Cardiac muscle cell (in vitro differentiated cells and primary cell): ENCODE data around the gene VASH2. TPM values are rescaled to one million over a fixed set of nuclear protein-coding genes. Genes with fewer than 3 reads are reported as not detected.
A peak's percentile ranks its signal among the peaks of the same experiment; 100 is the strongest.
"Not testable (repeated sequence)": the region's sequence is repeated elsewhere in the genome, so short reads cannot be mapped to it uniquely, and the experiment has no call there.

Experiments
- DNase-seq, 2 donors: peaks; one replicate each; pipeline versions ENCODE4 v3.0.0 to v3.0.0-alpha.2; 2010 to 2017; ENCODE audit warnings: low read depth in 1 of 2, low spot score in 1 of 2
- H3K27ac ChIP-seq: fragments of 200-600 bp; sonication (generic); 2 replicates; pipeline ENCODE4 v1.5.1; 2016
- H3K27me3 ChIP-seq: fragments of 200-600 bp; sonication (generic); 2 replicates; pipeline ENCODE4 v1.6.0; 2016; ENCODE audit warnings: control low read depth
- H3K36me3 ChIP-seq: fragments of 200-600 bp; sonication (generic); 2 replicates; pipeline ENCODE4 v1.5.1; 2016; ENCODE audit warnings: control low read depth
- H3K4me1 ChIP-seq: fragments of 200-600 bp; sonication (generic); 2 replicates; pipeline ENCODE4 v1.8.1; 2017; ENCODE audit warnings: low read depth, mild to moderate bottlenecking, mixed run types
- H3K4me3 ChIP-seq: fragments of 200-600 bp; sonication (generic); 2 replicates; pipeline ENCODE4 v1.5.1; 2016; ENCODE audit warnings: mild to moderate bottlenecking
- H3K9me3 ChIP-seq: fragments of 200-600 bp; sonication (generic); 2 replicates; pipeline ENCODE4 v1.5.1; 2017; ENCODE audit warnings: low read depth, mild to moderate bottlenecking, control low read depth
- polyA plus RNA-seq: library from polyadenylated mRNA; unstranded; fragments of >200 nt; fragmentation: Nextera tagmentation; extraction: Ambion mirVana; gene quantifications from 2 replicates; pipeline ENCODE4 v1.2.1, GENCODE V29; 2016
- total RNA-seq: library from RNA; depleted of rRNA; stranded (reverse); fragments of >200 nt; gene quantifications from 2 replicates; pipeline ENCODE4 v1.2.3, GENCODE V29; 2016
- TF ChIP-seq, protein P1 (sequence below): IDR thresholded peaks from 2 replicates; pipeline ENCODE4 v1.5.1; 2012; ENCODE audit warnings: low read depth, mild to moderate bottlenecking, low read length

VASH2 gene
- total and polyA plus RNA-seq, 2 experiments from 2014 or later = 3.4 to 5.8 TPM

DNA sequence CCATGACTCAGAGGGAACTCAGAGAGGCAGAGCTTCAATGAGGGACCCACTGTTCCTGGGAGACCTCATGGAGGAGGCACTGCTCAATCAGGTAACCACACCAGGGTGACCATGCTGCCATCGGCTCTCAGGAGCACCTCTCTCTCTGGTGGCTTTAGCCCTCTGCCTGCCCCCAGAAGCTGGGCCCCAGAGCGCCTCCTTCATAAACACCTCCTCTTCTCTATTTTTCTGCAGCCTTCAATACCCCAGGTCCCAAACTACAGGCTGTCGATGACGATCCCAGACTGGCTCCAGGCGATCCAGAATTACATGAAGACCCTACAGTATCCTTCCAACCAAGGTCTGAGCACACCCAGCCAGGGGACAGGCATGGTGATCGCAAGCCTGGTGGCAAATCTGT lies 10.6 kb downstream of the VASH2 start:
- H3K27ac ChIP-seq = no peak overlapping the region
- H3K4me3 ChIP-seq = no peak overlapping the region
- H3K36me3 ChIP-seq = no peaks in the 10 kb centered on the region
- H3K4me1 ChIP-seq = no peaks in the 10 kb centered on the region
- TF ChIP-seq, protein P1, sequence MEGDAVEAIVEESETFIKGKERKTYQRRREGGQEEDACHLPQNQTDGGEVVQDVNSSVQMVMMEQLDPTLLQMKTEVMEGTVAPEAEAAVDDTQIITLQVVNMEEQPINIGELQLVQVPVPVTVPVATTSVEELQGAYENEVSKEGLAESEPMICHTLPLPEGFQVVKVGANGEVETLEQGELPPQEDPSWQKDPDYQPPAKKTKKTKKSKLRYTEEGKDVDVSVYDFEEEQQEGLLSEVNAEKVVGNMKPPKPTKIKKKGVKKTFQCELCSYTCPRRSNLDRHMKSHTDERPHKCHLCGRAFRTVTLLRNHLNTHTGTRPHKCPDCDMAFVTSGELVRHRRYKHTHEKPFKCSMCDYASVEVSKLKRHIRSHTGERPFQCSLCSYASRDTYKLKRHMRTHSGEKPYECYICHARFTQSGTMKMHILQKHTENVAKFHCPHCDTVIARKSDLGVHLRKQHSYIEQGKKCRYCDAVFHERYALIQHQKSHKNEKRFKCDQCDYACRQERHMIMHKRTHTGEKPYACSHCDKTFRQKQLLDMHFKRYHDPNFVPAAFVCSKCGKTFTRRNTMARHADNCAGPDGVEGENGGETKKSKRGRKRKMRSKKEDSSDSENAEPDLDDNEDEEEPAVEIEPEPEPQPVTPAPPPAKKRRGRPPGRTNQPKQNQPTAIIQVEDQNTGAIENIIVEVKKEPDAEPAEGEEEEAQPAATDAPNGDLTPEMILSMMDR = no peak
- no peaks in the 10 kb centered on the region for H3K9me3 ChIP-seq
- H3K27me3 ChIP-seq = no peaks in the 10 kb centered on the region
- DNase-seq = no peak

DNA sequence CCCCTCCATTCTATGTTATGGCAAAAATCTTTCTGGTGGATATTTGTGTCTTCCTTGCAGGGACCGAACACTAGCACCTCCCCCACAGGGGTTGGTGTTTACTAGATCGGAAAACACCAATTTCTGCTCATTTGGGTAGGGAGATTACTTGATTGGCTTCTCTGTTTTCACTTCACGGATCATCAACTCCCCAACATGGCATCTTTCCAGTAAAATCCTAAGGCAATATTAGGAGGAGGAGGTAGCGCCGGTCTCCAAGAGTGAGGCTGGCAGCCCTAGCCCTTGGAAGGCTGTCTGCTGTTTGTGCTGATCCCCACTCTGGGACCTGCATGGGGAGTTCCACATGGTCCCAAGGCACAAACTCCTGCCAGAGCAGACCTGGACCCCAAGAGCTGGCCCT lies 12.2 kb downstream of the VASH2 start:
- Histone ChIP-seq H3K27ac (no peak overlapping the region), H3K4me3 (no peak overlapping the region), H3K36me3 (no peaks in the 10 kb centered on the region), H3K4me1 (no peaks in the 10 kb centered on the region), H3K9me3 (no peaks in the 10 kb centered on the region), H3K27me3 (no peaks in the 10 kb centered on the region)
- DNase-seq = no peak
- TF ChIP-seq, protein P1 = no peak

DNA sequence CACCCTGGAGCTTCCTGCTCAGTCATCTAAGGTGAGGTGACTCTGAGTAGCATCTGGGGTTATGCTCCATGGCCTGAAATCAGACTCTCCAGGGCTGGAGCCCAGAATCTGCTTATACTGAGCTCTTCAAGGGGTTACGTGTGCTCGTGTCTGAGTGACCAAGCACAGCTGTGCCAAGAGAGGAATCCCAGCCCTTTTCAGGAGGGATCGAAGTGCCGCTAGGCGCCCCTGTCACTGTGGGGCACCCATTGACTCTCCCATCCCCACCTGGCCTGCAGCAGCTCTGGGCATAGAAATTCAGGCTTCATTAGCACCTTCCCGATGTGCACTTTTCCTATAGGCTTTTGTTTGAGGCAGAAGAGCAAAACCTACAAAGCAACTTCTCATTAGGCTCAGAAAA lies 13.8 kb downstream of the VASH2 start:
- Histone ChIP-seq H3K4me1 (no peaks in the 10 kb centered on the region), H3K27me3 (no peaks in the 10 kb centered on the region), H3K27ac (no peak overlapping the region), H3K36me3 (no peaks in the 10 kb centered on the region), H3K4me3 (no peak overlapping the region), H3K9me3 (no peaks in the 10 kb centered on the region)
- TF ChIP-seq, protein P1 = no peak
- DNase-seq = no peak

DNA sequence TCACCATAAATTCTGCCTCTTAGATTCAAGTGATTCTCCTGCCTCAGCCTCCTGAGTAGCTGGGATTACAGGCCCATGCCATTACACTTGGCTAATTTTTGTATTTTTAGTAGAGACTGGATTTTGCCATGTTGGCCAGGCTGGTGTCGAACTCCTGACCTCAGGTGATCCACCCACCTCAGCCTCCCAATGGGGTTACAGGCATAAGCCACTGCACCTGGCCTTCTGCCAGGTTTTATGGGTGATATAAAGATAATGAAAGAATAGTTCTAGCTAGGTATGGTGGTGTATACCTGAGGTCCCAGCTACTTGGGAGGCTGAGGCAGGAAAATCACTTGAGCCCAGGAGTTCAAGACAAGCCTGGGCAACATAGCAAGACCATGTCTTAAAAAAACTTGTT lies 14.7 kb downstream of the VASH2 start:
- not testable (repeated sequence) for H3K27me3 ChIP-seq, H3K36me3 ChIP-seq, DNase-seq, H3K9me3 ChIP-seq, H3K4me1 ChIP-seq, H3K27ac ChIP-seq, H3K4me3 ChIP-seq

DNA sequence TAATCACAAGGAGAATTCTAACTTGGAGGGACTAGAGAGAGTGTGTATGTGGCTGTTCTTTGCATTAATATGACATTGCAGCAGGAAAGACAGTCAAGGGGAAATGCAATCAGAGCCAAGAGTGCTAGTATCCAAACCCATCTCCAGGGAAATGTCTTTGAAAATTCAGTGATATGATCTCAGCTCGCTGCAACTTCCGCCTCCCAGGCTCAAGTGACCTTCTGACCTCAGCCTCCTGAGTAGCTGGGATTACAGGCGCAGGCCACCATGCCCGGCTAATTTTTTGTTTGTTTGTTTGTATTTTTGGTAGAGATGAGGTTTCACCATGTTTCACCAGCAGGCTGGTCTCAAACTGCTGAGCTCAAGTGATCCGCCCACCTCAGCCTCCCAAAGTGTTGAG lies 16.3 kb downstream of the VASH2 start:
- DNase-seq = no peak
- H3K9me3 ChIP-seq = no peaks in the 10 kb centered on the region
- no peak overlapping the region for H3K27ac ChIP-seq
- H3K36me3 ChIP-seq = no peaks in the 10 kb centered on the region
- TF ChIP-seq, protein P1 = no peak
- H3K4me3 ChIP-seq = no peak overlapping the region
- H3K27me3 ChIP-seq = no peaks in the 10 kb centered on the region
- no peaks in the 10 kb centered on the region for H3K4me1 ChIP-seq

DNA sequence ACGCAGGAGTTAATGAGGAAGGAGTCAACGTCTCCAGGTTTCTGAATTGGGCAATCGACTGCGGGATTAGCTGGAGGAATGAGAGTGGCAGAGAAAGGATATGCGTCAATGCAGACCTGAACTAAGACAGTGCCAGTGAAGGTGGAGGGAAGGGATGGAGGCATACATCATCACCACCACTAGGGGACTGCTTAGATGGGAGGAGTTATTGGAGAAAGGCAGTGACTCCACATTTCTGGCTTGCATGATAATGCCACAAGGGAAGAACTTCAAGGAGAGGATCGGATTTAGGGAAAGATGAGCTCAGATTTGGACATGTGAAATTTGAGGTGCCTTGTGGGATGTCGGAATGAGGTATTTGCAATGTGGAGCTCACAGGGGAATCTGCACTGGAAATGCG lies 17.5 kb downstream of the VASH2 start:
- Histone ChIP-seq H3K9me3 (no peaks in the 10 kb centered on the region), H3K4me3 (no peak overlapping the region), H3K4me1 (no peaks in the 10 kb centered on the region), H3K27me3 (no peaks in the 10 kb centered on the region), H3K27ac (no peak overlapping the region), H3K36me3 (no peaks in the 10 kb centered on the region)
- peak in 1 of 2 donors; percentile 40 for DNase-seq
- TF ChIP-seq, protein P1 = peak; percentile 54
